ENCODE data around the gene CAPS.

Gene CAPS

GRCh38 chr19:5907241-5907640, 6.8 kb upstream of the CAPS start:
- H3K4me3 ChIP-seq (ENCODE audit: low read length), result no peak overlapping the region
- TF ChIP-seq CTCF (IDR thresholded peaks at IDR 0.05; ENCODE audit: insufficient read depth, low read depth, low read length, missing control alignments), result no peak
- no peak for DNase-seq (ENCODE audit: low read depth)

- TF ChIP-seq CTCF (IDR thresholded peaks at IDR 0.05; ENCODE audit: insufficient read depth, low read depth, low read length, missing control alignments), result no peak
- H3K4me3 ChIP-seq (ENCODE audit: low read length), result no peak overlapping the region
- DNase-seq (ENCODE audit: low read depth), result no peak
Observed at GRCh38 chr19:5908773-5909442, 5.1 kb upstream of the CAPS start.

GRCh38 chr19:5910638-5910907, 3.5 kb upstream of the CAPS start:
- no peak for TF ChIP-seq CTCF (IDR thresholded peaks at IDR 0.05; ENCODE audit: insufficient read depth, low read depth, low read length, missing control alignments)
- DNase-seq (ENCODE audit: low read depth), result no peak
- H3K4me3 ChIP-seq (ENCODE audit: low read length), result no peak overlapping the region

- no peak for DNase-seq (ENCODE audit: low read depth)
Observed at GRCh38 chr19:5911366-5911765, 2.7 kb upstream of the CAPS start.

GRCh38 chr19:5914358-5914774, 312 bp downstream of the CAPS start:
- DNase-seq (ENCODE audit: low read depth), result no peak
- H3K4me3 ChIP-seq (ENCODE audit: low read length), result no peak overlapping the region
- no peak for TF ChIP-seq CTCF (IDR thresholded peaks at IDR 0.05; ENCODE audit: insufficient read depth, low read depth, low read length, missing control alignments)

More at GRCh38 chr19:5911366-5911765, 2.7 kb upstream of the CAPS start:
- H3K4me3 ChIP-seq (ENCODE audit: low read length), result no peak overlapping the region
- TF ChIP-seq CTCF (IDR thresholded peaks at IDR 0.05; ENCODE audit: insufficient read depth, low read depth, low read length, missing control alignments), result no peak

GRCh38 chr19:5914946-5915781, 1.1 kb downstream of the CAPS start:
- DNase-seq (ENCODE audit: low read depth), result no peak
- no peak for TF ChIP-seq CTCF (IDR thresholded peaks at IDR 0.05; ENCODE audit: insufficient read depth, low read depth, low read length, missing control alignments)
- no peak overlapping the region for H3K4me3 ChIP-seq (ENCODE audit: low read length)

All from epithelial cell of esophagus (primary cell).